GM21786 (cell line): ENCODE measurements around the gene PRDM5.

Experiments
- ATAC-seq: cut with Tn5 transposase; IDR thresholded peaks from one replicate; pipeline ENCODE4 v1.9.1; 2021; ENCODE audit not compliant: unreplicated experiment

PRDM5 gene

GRCh38 chr4:120824946-120825345, 97.6 kb downstream of the PRDM5 start:
- no peak for ATAC-seq

GRCh38 chr4:120821977-120822376, 100.5 kb downstream of the PRDM5 start:
- ATAC-seq = no peak

GRCh38 chr4:120821029-120821428, 101.5 kb downstream of the PRDM5 start:
- ATAC-seq = no peak

GRCh38 chr4:120819805-120820437, 102.6 kb downstream of the PRDM5 start:
- ATAC-seq = no peak

- no peak for ATAC-seq
These were observed 106.1 kb downstream of the PRDM5 start for GRCh38 chr4:120816296-120816965.

GRCh38 chr4:120815361-120815760, 107.2 kb downstream of the PRDM5 start:
- ATAC-seq = no peak

GRCh38 chr4:120814886-120815285, 107.6 kb downstream of the PRDM5 start:
- no peak for ATAC-seq

GRCh38 chr4:120812216-120812615, 110.3 kb downstream of the PRDM5 start:
- ATAC-seq = no peak

GRCh38 chr4:120809518-120809917, 113.0 kb downstream of the PRDM5 start:
- ATAC-seq = no peak

- no peak for ATAC-seq
These were observed 113.9 kb downstream of the PRDM5 start for GRCh38 chr4:120808475-120809141.

- no peak for ATAC-seq
These were observed 121.3 kb downstream of the PRDM5 start for GRCh38 chr4:120801137-120801758.

- ATAC-seq = no peak
These were observed 124.0 kb downstream of the PRDM5 start for GRCh38 chr4:120798570-120798969.

- ATAC-seq = no peak
These were observed 126.3 kb downstream of the PRDM5 start for GRCh38 chr4:120796271-120796670.

- no peak for ATAC-seq
These were observed 137.3 kb downstream of the PRDM5 start for GRCh38 chr4:120785202-120785601.

GRCh38 chr4:120777459-120777858, 145.1 kb downstream of the PRDM5 start:
- ATAC-seq = no peak

GRCh38 chr4:120775431-120775830, 147.1 kb downstream of the PRDM5 start:
- ATAC-seq = no peak

- ATAC-seq = no peak
These were observed 148.9 kb downstream of the PRDM5 start for GRCh38 chr4:120773641-120774040.

GRCh38 chr4:120771907-120772306, 150.6 kb downstream of the PRDM5 start:
- ATAC-seq = no peak

- ATAC-seq = no peak
These were observed 151.6 kb downstream of the PRDM5 start for GRCh38 chr4:120770897-120771296.

- no peak for ATAC-seq
These were observed 153.3 kb downstream of the PRDM5 start for GRCh38 chr4:120769227-120769626.

- no peak for ATAC-seq
These were observed 157.3 kb downstream of the PRDM5 start for GRCh38 chr4:120765260-120765680.

- ATAC-seq = no peak
These were observed 158.9 kb downstream of the PRDM5 start for GRCh38 chr4:120763650-120764049.
